Measurements from ENCODE around the gene ADAMTS7.
A peak's percentile ranks its signal among the peaks of the same experiment; 100 is the strongest.
"Not testable (repeated sequence)": the region's sequence is repeated elsewhere in the genome, so short reads cannot be mapped to it uniquely, and the experiment has no call there.

The ADAMTS7 gene

GRCh38 chr15:78811124-78811824, at the start of gene ADAMTS7:
TSS of gene ADAMTS7 (minus strand) at chr15:78811464. CDS start at chr15:78811220, 244 bp downstream.
- peak in 2 of 3 experiments; percentile 31 to 35 for DNase-seq (ENCODE audit: low read depth in 2 of 3, low spot score in 2 of 3)

DNA sequence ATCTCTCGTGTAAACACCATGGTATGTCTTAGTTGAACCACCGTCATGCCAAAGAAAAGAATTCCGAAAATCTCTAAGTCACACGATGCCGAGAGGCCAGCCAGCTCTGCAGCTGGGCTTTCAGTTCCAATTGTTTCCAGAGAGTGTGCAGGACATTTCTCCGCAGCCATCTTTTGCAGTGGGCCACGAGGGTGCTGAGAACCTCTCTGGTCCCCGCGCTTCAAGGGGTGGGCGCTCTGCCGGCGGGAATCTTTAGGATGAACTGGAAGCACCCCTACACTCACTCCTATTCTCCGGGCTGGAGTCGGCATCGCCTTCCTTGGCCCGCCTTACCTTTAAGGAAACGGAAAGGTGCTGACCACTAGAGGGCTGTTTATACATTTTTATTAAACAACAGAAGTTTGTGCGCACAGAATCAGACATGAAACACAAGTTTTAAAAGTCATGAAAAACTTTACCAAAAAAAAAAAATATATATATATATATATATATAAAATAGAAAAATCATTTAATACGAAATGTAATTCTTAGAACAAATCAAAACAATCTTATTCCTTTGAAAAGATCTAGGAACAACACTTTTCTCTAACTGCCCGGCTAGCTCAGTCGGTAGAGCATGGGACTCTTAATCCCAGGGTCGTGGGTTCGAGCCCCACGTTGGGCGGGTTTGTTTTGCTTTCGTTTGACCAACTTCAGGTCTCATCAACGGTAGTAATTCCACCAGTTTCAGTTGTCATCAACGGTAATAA, 48.9 kb upstream of the ADAMTS7 start:
- DNase-seq (ENCODE audit: low read depth in 2 of 3, low spot score in 2 of 3), result peak; percentile 49 to 81 (median 71)

DNA sequence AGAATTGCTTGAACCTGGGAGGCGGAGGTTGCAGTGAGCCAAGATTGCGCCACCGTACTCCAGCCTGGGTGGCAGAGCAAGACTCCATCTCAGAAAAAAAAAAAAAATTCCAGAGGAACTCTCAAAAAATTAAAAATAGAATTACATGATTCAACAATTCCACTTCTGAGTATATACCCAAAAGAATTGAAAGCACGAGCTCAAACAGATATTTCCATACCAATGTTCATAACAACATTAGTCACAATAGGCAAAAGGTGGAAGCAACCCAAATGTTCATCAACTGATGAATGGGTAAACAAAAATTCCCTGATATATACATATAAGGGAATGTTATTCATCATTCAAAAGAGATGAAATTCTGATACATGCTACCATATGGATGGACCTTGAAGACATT, 44.5 kb upstream of the ADAMTS7 start:
- DNase-seq (ENCODE audit: low read depth in 2 of 3, low spot score in 2 of 3), result no peak

DNA sequence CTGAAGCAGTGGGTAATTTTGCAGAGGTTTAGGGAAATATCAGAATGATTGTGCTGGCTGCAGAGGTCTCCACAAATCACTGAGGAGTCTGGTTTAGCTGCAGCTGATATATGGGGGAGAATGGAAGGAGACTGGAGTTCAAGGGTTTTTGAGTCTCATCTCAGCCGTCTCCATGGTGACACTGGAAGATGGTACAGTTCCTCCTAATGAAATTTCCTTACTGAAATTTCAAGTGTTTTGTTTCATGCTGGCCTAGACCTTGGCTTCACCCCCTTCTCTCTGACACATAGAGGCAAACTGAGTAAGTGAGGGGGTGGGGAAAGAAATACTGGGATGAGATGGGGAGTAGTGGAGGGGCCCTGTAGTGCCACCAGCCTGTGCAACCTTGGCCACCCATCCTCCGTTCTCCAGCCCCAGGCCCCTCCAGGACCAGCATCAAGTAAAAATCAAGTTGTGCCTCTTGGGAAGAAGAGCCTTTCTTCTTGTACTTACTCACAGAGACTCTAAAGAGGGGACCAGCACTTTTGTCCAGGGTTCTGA, 43.6 kb upstream of the ADAMTS7 start:
- DNase-seq (ENCODE audit: low read depth in 2 of 3, low spot score in 2 of 3), result no peak

GRCh38 chr15:78853500-78853899, 42.2 kb upstream of the ADAMTS7 start:
- DNase-seq (ENCODE audit: low read depth in 2 of 3, low spot score in 2 of 3), result no peak

GRCh38 chr15:78850941-78851755, 39.9 kb upstream of the ADAMTS7 start:
- no peak for DNase-seq (ENCODE audit: low read depth in 2 of 3, low spot score in 2 of 3)

GRCh38 chr15:78850352-78850751, 39.1 kb upstream of the ADAMTS7 start:
- no peak for DNase-seq (ENCODE audit: low read depth in 2 of 3, low spot score in 2 of 3)

DNA sequence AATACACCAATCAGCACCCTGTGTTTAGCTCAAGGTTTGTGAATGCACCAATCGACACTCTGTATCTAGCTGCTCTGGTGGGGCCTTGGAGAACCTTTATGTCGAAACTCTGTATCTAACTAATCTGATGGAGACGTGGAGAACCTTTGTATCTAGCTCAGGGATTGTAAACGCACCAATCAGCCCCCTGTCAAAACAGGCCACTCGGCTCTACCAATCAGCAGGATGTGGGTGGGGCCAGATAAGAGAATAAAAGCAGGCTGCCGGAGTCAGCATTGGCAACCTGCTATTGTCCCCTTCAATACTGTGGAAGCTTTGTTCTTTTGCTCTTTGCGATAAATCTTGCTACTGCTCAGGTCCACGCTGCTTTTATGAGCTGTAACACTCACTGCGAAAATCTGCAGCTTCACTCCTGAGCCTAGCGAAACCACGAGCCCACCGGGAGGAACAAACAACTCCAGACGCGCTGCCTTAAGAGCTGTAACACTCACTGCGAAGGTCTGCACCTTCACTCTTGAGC, 36.2 kb upstream of the ADAMTS7 start:
- not testable (repeated sequence) for DNase-seq (ENCODE audit: low read depth in 2 of 3, low spot score in 2 of 3)

- DNase-seq (ENCODE audit: low read depth in 2 of 3, low spot score in 2 of 3), result not testable (repeated sequence)
Measured at GRCh38 chr15:78846906-78847305, 35.6 kb upstream of the ADAMTS7 start.

DNA sequence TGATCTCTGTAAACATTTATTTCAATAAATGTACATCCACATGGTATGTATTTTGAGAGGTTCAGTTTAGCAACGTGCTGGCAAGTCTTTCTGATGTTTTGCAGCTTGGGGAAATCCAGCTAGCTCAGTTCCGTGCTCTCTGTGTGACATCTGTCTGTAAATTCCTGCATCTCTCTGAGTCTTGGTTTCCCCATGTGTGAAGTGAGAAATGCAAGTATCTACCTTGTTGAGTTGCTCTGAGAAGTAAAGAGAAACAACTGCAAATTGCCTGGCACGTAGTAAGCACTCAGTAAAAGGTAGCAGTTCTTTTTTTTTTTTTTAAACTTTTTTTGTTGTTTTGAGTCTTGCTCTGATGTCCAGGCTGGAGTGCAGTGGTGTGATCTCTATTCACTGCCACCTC, 31.3 kb upstream of the ADAMTS7 start:
- no peak for DNase-seq (ENCODE audit: low read depth in 2 of 3, low spot score in 2 of 3)

- DNase-seq (ENCODE audit: low read depth in 2 of 3, low spot score in 2 of 3), result no peak
Measured at GRCh38 chr15:78841891-78842290, 30.6 kb upstream of the ADAMTS7 start.

GRCh38 chr15:78841376-78841706, 30.1 kb upstream of the ADAMTS7 start:
- DNase-seq (ENCODE audit: low read depth in 2 of 3, low spot score in 2 of 3), result no peak

DNA sequence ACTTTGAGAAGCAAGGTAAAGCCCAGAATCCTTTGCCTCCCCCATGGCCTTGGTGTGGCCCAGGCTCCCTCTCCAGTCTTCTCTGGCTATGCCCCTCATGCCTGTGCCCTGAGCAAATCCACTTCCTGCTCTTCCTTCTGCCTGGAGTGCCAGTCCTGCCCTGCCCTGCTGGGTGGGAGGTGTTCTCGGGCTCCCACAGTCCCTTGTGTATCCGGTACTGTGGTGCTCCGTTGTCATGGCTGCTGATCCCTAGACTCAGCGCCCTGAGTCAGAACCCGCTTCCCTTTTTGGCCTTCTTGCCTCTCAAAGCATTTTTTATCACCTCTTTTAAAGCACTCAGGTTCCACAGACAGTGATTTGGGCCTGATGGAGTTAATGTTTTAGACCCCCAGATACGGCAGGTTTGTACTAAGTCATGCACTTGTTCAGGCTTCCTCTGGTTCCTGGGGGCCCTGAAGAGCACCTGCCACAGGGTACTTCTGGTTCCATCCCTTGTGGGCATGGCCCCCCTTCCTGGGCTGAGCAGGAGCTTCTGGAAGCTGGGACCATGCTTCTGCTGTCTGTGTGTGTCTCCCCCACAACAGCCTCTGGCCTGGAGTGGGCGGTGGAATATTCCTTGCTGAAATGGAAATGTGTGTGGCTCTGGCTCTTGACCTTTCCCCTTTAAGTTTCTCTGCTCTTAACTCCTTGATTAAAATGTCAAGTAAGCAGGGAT, 29.6 kb upstream of the ADAMTS7 start:
- no peak for DNase-seq (ENCODE audit: low read depth in 2 of 3, low spot score in 2 of 3)

DNA sequence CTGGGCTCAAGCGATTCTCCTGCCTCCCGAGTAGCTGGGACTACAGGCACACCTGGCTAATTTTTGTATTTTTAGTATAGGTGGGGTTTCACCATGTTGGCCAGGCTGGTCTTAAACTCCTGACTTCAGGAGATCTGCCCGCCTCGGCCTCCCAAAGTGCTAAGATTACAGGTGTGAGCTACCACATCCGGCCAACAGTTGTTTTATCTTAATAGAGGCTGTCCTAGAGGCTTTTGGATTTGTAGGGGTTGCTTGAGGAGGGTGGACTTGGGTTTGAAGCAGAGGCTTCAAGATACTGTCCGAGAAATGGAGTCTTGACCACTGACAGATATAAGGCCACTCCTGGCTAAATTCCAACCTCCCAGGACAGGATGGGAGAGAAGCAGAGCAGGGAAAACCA, 27.9 kb upstream of the ADAMTS7 start:
- not testable (repeated sequence) for DNase-seq (ENCODE audit: low read depth in 2 of 3, low spot score in 2 of 3)

DNA sequence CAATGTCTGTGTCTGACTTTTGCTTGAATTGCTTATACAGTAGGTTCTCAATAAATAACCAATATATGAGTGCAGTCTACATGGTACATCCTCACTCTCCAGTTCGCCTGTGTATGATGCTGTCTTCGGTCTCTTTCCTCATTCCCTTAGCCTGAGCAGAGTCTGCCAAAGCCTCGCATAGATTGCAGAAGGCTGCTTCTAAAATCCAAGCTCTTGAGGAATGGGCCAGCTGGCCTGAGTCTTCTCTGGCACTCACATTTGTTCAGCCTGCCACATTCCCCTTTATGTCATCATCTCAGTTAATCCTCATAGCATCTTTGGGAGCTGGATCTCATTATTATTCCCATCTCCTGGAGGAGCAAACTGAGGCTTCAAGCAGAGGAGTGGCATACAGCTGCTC, 27.2 kb upstream of the ADAMTS7 start:
- no peak for DNase-seq (ENCODE audit: low read depth in 2 of 3, low spot score in 2 of 3)

- DNase-seq (ENCODE audit: low read depth in 2 of 3, low spot score in 2 of 3), result no peak
Measured at GRCh38 chr15:78837543-78837942, 26.3 kb upstream of the ADAMTS7 start.

GRCh38 chr15:78837131-78837530, 25.9 kb upstream of the ADAMTS7 start:
- no peak for DNase-seq (ENCODE audit: low read depth in 2 of 3, low spot score in 2 of 3)

DNA sequence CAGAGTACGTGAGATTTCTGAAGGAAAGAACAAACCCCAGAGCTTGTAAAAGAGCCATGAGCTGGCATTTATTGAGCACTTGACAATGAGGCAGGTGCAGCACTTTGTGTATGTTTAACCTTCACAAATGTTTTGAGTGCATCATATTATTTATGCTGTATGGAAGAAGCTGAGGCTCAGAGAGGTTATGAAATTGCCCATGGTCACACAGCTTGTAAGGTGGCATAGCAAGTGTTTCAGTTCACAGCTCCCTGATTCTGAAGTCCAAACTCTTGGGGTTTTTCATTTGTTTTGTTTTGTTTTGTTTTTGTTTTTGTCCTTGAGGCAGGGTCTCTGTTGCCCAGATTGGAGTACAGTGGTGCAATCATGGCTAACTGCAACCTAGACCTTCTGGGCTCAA, 25.1 kb upstream of the ADAMTS7 start:
- DNase-seq (ENCODE audit: low read depth in 2 of 3, low spot score in 2 of 3), result no peak

DNA sequence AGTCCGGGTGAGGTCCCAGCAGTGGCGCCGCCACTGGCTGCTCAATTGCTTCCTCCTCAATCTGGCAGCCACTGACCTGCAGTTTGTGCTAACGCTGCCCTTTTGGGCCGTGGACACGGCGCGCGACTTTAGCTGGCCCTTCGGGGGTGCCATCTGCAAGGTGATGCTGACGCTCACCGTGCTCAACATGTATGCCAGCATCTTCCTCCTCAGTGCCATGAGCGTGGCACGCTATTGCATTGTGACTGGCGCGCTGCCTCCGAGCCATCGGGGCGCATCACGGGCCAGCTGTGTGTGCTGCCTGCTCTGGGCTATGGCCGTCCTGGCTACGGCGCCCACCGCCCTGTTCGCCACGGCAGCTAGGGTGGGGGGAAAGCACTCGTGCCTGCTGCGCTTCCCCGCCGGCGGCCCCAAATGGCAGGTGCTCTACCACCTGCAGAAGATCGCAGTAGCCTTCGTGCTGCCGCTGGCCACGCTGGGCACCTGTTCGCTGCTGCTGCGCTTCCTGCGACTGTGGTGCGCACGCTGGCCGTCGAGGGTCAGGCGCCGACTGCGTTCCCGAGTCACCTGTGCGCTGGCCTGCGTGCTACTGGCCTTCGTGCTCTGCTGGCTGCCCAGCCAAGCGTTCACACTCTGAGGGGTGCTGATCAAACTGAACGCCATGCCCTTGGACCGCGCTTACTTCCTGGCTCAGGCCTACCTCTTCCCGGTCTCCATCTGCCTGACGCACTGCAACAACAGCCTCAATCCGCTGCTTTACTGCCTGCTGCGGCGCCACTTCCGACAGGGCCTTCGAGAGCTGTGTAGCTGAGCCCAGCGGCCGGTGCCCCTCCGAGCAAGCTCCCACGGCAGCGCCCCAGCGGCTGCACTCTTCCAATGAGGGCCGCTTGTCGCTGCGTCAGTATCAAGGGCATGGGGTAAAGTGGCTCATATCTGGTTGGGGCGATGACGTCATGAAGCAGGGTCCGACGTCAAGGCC, 20.3 kb upstream of the ADAMTS7 start:
- DNase-seq (ENCODE audit: low read depth in 2 of 3, low spot score in 2 of 3), result no peak

Data from activated CD8-positive, alpha-beta memory T cell treated with anti-CD3 and anti-CD28 coated beads for 48 hours (primary cell).